Muscle layer of colon (tissue), 2 donors: ENCODE results near the gene ATP11A.
"Not testable (repeated sequence)": the region's sequence is repeated elsewhere in the genome, so short reads cannot be mapped to it uniquely, and the experiment has no call there.

Experiments
- H3K27ac ChIP-seq: one replicate; pipeline ENCODE4 v1.7.0; 2013; ENCODE audit warnings: low read depth, mild to moderate bottlenecking, low read length, moderate library complexity
- H3K27me3 ChIP-seq, 2 donors: one replicate each; pipeline ENCODE4 v1.7.0; 2013; ENCODE audit warnings: low read length in 2 of 2, mild to moderate bottlenecking in 2 of 2; ENCODE audit not compliant: insufficient read depth in 2 of 2, control insufficient read depth in 1 of 2
- H3K36me3 ChIP-seq: one replicate; pipeline ENCODE4 v1.7.0; 2013; ENCODE audit warnings: mild to moderate bottlenecking, low read length; ENCODE audit not compliant: insufficient read depth
- H3K4me1 ChIP-seq: one replicate; pipeline ENCODE4 v1.7.0; 2013; ENCODE audit warnings: mild to moderate bottlenecking, low read length; ENCODE audit not compliant: insufficient read depth
- H3K4me3 ChIP-seq, 2 donors: one replicate each; pipeline ENCODE4 v1.7.0; 2013; ENCODE audit warnings: low read length in 2 of 2, low read depth in 1 of 2, mild to moderate bottlenecking in 1 of 2, moderate library complexity in 1 of 2
- H3K9ac ChIP-seq: one replicate; pipeline ENCODE4 v1.7.0; 2013; ENCODE audit warnings: low read length
- H3K9me3 ChIP-seq: one replicate; pipeline ENCODE4 v1.7.0; 2013; ENCODE audit warnings: mild to moderate bottlenecking, low read length
- donor health status: abdominal sarcoma.
- donor health status: Adenocarcinoma of cecum.

Gene ATP11A

GRCh38 chr13:112861876-112862615, 172.2 kb downstream of the ATP11A start:
- no peaks in the 10 kb centered on the region for H3K9me3 ChIP-seq
- peaks cover 28% of the 10 kb centered on the region for H3K36me3 ChIP-seq
- no peak overlapping the region for H3K27ac ChIP-seq

DNA sequence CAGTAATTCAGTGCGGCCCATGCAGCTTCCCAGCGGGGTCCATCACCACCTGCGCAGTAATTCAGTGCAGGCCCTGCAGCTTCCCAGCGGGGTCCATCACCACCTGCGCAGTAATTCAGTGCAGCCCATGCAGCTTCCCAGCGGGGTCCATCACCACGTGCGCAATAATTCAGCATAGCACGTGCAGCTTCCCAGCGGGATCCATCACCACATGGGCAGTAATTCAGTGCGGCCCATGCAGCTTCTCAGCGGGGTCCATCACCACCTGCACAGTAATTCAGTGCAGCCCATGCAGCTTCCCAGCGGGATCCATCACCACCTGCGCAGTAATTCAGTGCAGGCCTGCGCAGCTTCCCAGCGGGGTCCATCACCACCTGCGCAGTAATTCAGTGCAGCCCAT, 173.5 kb downstream of the ATP11A start:
- not testable (repeated sequence) for H3K4me1 ChIP-seq, H3K9ac ChIP-seq, H3K9me3 ChIP-seq, H3K27me3 ChIP-seq, H3K27ac ChIP-seq, H3K4me3 ChIP-seq
- peaks cover 19% of the 10 kb centered on the region for H3K36me3 ChIP-seq

More at GRCh38 chr13:112861876-112862615, 172.2 kb downstream of the ATP11A start:
- H3K9ac ChIP-seq, result no peak overlapping the region
- no peaks in the 10 kb centered on the region for H3K4me1 ChIP-seq
- H3K4me3 ChIP-seq, result no peak overlapping the region
- no peaks in the 10 kb centered on the region for H3K27me3 ChIP-seq

- not testable (repeated sequence) for H3K9me3 ChIP-seq, H3K36me3 ChIP-seq, H3K9ac ChIP-seq, H3K4me3 ChIP-seq, H3K4me1 ChIP-seq, H3K27ac ChIP-seq, H3K27me3 ChIP-seq
These were observed 175.6 kb downstream of the ATP11A start for GRCh38 chr13:112865478-112865877.

DNA sequence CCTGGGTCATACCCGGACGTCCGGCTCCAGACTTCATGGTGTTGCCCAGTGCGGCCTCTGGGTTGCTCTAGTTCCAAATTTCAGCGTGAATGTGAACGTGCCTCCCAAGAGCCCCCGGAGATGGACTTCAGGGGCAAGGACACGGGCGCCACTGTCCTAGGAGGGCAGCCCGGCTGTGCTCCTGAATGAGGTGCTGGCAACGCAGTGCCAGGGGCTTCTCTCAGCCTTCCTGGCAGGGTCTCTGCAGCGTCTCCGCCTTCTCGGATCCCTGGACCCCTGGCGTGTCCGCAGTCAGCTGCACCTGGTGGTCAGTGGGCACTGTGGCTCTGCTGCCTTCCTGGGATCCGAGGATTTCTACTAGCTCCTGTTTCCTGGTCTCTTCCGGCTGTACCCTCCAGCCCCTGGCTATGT, 177.5 kb downstream of the ATP11A start:
- H3K4me1 ChIP-seq, result no peaks in the 10 kb centered on the region
- no peaks in the 10 kb centered on the region for H3K27me3 ChIP-seq
- H3K9me3 ChIP-seq, result no peaks in the 10 kb centered on the region
- H3K4me3 ChIP-seq, result no peak overlapping the region
- H3K36me3 ChIP-seq, result peaks cover 6% of the 10 kb centered on the region
- no peak overlapping the region for H3K27ac ChIP-seq
- no peak overlapping the region for H3K9ac ChIP-seq

DNA sequence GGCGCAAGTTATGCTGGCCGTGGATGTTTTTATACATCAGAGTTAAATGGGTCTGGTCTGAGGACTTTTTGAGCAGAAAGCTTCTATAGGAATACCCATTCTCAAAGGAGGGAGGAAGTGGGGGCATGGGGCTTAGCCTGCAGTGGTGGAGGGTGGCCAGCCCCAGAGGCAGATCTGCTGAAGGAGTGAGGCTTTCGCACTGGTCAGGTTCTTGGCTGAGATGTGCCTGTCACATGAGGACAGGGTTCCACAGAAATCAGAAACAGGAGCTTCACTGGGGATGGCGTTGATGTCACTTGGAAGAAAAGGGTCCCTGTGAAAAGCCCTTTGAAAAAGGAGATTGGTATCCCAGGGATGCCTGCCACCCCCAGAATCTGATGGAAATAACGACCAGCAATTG, 178.5 kb downstream of the ATP11A start:
- Histone ChIP-seq H3K27ac (no peak overlapping the region), H3K9ac (no peak overlapping the region), H3K27me3 (no peaks in the 10 kb centered on the region), H3K4me3 (no peak overlapping the region), H3K9me3 (no peaks in the 10 kb centered on the region), H3K36me3 (peaks cover 6% of the 10 kb centered on the region), H3K4me1 (no peaks in the 10 kb centered on the region)

DNA sequence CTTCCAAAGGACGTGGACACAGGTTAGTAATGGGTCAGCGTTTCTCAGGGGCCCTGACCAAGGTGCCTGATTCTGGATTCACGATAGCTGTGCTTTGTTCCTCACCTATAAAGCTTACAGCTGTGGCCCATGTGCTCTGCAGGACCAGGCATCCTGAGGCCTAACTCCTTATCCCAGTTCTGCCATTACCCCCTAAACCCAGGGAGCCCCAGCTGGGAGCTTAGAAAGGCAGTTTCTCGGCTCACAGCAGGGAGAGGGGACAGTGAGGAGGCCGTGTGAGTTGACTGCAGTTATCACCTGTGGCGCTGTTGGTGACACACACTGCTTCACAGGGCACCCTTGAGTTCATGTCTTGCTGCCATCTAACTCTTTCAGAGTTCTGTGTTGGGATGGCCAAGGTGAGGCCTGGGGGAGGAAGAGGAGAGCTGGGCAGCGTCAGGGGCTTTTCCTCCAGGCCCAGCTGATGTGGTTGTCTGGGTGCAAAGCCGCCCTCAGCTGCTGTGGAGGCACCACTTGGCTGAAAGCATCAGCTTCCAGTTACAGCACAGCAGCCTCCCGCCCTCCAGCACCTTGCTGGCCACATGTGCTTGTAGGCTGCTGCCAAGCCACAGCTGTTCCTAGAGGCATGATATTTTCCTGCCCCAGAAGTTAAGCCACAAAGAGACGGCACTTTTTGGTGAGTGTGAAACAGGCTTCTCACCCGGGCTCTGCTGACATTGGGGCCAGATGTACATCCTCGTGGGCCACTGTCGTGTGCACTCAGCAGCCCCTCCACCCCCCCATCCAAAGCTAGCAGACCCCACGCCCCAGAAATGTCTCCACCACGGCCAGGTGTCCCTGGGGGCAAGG, 179.6 kb downstream of the ATP11A start:
- Histone ChIP-seq H3K27ac (no peak overlapping the region), H3K4me3 (no peak overlapping the region), H3K9me3 (no peaks in the 10 kb centered on the region), H3K4me1 (peaks cover 3% of the 10 kb centered on the region), H3K36me3 (peaks cover 6% of the 10 kb centered on the region), H3K9ac (no peak overlapping the region), H3K27me3 (no peaks in the 10 kb centered on the region)

DNA sequence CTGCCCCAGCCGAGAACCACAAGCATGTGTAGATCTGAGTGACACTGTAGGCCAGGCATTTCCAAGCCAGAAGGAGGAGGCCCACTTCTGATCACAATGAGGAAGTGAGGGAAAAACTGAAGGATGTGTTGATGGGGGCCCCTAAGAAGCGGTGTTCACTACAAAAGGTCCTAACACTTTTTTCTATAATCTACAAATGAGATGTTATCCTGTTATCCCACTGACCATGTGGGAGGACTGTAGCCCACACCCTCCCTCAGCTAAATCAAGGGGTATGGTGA, 180.2 kb downstream of the ATP11A start:
- Histone ChIP-seq H3K9me3 (no peaks in the 10 kb centered on the region), H3K27ac (no peak overlapping the region), H3K27me3 (no peaks in the 10 kb centered on the region), H3K4me1 (peaks cover 4% of the 10 kb centered on the region), H3K9ac (no peak overlapping the region), H3K36me3 (peaks cover 6% of the 10 kb centered on the region), H3K4me3 (no peak overlapping the region)

DNA sequence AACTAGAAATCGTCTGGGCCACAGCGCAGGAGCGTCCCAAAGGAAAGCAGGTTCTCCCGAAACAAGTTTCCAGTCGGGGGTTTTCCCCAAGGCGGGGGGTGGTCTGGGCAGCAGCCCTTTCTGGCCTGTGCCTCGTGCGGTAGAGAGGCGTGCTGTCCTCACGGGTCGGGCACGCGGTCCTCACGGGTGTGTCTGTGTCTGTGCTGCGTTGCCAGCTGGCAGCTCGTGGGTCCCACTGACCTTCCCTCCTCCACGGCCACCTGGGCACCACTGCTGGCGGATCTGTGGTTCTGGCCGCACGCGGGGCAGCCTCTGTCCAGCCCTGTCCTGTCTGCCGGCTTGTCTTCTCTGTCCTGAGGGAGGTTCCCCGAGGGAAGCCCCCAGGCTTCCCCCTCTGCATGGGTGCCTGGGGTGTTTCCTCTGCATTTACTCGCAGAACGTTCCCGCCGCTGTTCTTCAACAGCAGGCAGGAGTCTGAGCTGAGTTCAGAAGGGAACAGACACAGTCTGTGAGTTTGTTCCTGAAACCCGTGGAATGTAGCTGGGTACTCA, 181.0 kb downstream of the ATP11A start:
- Histone ChIP-seq H3K4me1 (peaks cover 4% of the 10 kb centered on the region), H3K4me3 (no peak overlapping the region), H3K9ac (no peak overlapping the region), H3K36me3 (peaks cover 6% of the 10 kb centered on the region), H3K27me3 (no peaks in the 10 kb centered on the region), H3K27ac (no peak overlapping the region), H3K9me3 (no peaks in the 10 kb centered on the region)

- Histone ChIP-seq H3K27me3 (no peaks in the 10 kb centered on the region), H3K27ac (no peak overlapping the region), H3K4me1 (peaks cover 4% of the 10 kb centered on the region), H3K36me3 (peaks cover under 1% of the 10 kb centered on the region), H3K9me3 (no peaks in the 10 kb centered on the region), H3K4me3 (no peak overlapping the region), H3K9ac (no peak overlapping the region)
These were observed 181.9 kb downstream of the ATP11A start for GRCh38 chr13:112871742-112872141.

- H3K4me3 ChIP-seq, H3K27me3 ChIP-seq, H3K36me3 ChIP-seq, H3K9me3 ChIP-seq, H3K9ac ChIP-seq, H3K27ac ChIP-seq, H3K4me1 ChIP-seq: not testable (repeated sequence)
These were observed 183.1 kb downstream of the ATP11A start for GRCh38 chr13:112872657-112873631.
